A673 (cell line): Measurements from ENCODE around the gene MYLK4. TPM values are rescaled to one million over a fixed set of nuclear protein-coding genes. Genes with fewer than 3 reads are reported as not detected.

ENCODE experiments used
- BruUV-seq: library from RNA; stranded (reverse); fragments of 400-500 nt; replicated peaks from 2 replicates; lab custom pipeline; 2021; lab: Mats Ljungman, UMichigan
- CTCF ChIA-PET: fragments of 300-600 bp; sonication (Branson Sonifier 250); formaldehyde crosslinking; loops from one replicate; lab custom pipeline; 2022; ENCODE audit warnings: antibody characterized with exemption; lab: Charles Lee
- POLR2A ChIA-PET: fragments of 300-600 bp; sonication (Branson Sonifier 250); formaldehyde crosslinking; loops from one replicate; lab custom pipeline; 2022; ENCODE audit warnings: antibody characterized with exemption; ENCODE audit not compliant: low non-redundant PET; lab: Charles Lee
- DNase-seq: peaks from one replicate; pipeline ENCODE4 v3.0.0-alpha.2; 2015; ENCODE audit warnings: low spot score
- H3K27ac ChIP-seq: fragments of 200-600 bp; sonication (generic); 2 replicates; pipeline ENCODE4 v1.5.1; 2016; ENCODE audit warnings: mixed run types, low read depth, mild to moderate bottlenecking, mixed read lengths, antibody characterized with exemption, low read length; ENCODE audit not compliant: poor library complexity, severe bottlenecking
- H3K27me3 ChIP-seq: fragments of 200-600 bp; sonication (generic); replicated peaks from 2 replicates; pipeline ENCODE4 v1.6.1; 2017; ENCODE audit warnings: mixed run types, low read depth, mild to moderate bottlenecking, mixed read lengths, antibody characterized with exemption, low read length; ENCODE audit not compliant: insufficient read depth, poor library complexity
- H3K36me3 ChIP-seq: fragments of 200-600 bp; sonication (generic); 2 replicates; pipeline ENCODE4 v1.6.1; 2016; ENCODE audit warnings: mixed run types, mild to moderate bottlenecking, mixed read lengths, antibody characterized with exemption, low read length; ENCODE audit not compliant: insufficient read depth, poor library complexity, severe bottlenecking
- H3K4me1 ChIP-seq: fragments of 200-600 bp; sonication (generic); 2 replicates; pipeline ENCODE4 v1.6.1; 2017; ENCODE audit warnings: mixed run types, mild to moderate bottlenecking, mixed read lengths, antibody characterized with exemption, low read length; ENCODE audit not compliant: insufficient read depth, poor library complexity, severe bottlenecking
- H3K4me3 ChIP-seq: fragments of 200-600 bp; sonication (generic); 2 replicates; pipeline ENCODE4 v1.5.1; 2016; ENCODE audit warnings: low read depth, mixed run types, mild to moderate bottlenecking, mixed read lengths, low read length; ENCODE audit not compliant: poor library complexity, severe bottlenecking
- H3K9me3 ChIP-seq: fragments of 200-600 bp; sonication (generic); 2 replicates; pipeline ENCODE4 v1.6.1; 2016; ENCODE audit warnings: mixed run types, low read depth, mild to moderate bottlenecking, mixed read lengths, antibody characterized with exemption, low read length; ENCODE audit not compliant: poor library complexity, severe bottlenecking
- CTCF ChIP-seq: fragments of 300-800, 200-600 bp; sonication (generic); conservative IDR thresholded peaks from 2 replicates; pipeline ENCODE4 v1.5.1; 2017; ENCODE audit warnings: low read depth, mild to moderate bottlenecking, antibody characterized with exemption, low read length, moderate library complexity, mixed read lengths
- EZH2 ChIP-seq: fragments of 200-600 bp; sonication (generic); IDR thresholded peaks from 2 replicates; pipeline ENCODE4 v1.6.1; 2017; ENCODE audit warnings: borderline replicate concordance, low read depth, mild to moderate bottlenecking, mixed read lengths, antibody characterized with exemption, low read length; ENCODE audit not compliant: poor library complexity, severe bottlenecking
- intact Hi-C: fragments of 100-400 bp; cut with micrococcal nuclease; formaldehyde crosslinking; loops from one replicate; pipeline ENCODE4 v1.10.0; 2022; ENCODE audit not compliant: unreplicated experiment
- total RNA-seq: library from RNA; stranded (reverse); gene quantifications from 2 replicates; pipeline ENCODE4 v1.2.3, GENCODE V29; 2021

MYLK4 gene
- total RNA-seq, 1 experiment from 2014 or later: 0.39 TPM

DNA sequence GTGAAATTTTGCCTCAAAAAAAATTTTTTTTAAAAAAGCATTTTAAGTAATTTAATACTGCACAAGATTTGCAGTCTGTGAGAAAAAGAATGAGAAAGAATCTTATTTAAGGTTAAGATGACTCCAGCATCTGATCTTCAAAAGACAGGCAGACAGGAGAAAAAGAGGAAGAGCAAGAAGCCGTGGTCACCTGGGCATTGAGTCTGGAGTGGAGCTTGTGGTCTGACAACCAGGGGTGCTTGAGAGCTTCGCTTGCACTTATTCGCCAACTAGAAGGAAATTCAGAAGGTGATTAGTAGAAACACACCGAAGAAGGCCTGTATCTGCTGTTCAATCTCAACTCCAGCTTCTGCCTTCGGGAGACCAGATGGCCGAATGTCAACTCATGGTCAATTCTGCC lies 75.9 kb downstream of the MYLK4 start:
- intact Hi-C loops: no loop called here
- BruUV-seq: no TSS peak
- H3K36me3 ChIP-seq: no peaks in the 10 kb centered on the region
- no peak overlapping the region for H3K4me3 ChIP-seq
- ChIA-PET POLR2A (no interaction called here), CTCF (no interaction called here)
- TF ChIP-seq EZH2 (no peak), CTCF (no peak)
- no peaks in the 10 kb centered on the region for H3K9me3 ChIP-seq
- no peaks in the 10 kb centered on the region for H3K27me3 ChIP-seq
- no peak for DNase-seq
- no peaks in the 10 kb centered on the region for H3K4me1 ChIP-seq
- H3K27ac ChIP-seq: no peak overlapping the region

DNA sequence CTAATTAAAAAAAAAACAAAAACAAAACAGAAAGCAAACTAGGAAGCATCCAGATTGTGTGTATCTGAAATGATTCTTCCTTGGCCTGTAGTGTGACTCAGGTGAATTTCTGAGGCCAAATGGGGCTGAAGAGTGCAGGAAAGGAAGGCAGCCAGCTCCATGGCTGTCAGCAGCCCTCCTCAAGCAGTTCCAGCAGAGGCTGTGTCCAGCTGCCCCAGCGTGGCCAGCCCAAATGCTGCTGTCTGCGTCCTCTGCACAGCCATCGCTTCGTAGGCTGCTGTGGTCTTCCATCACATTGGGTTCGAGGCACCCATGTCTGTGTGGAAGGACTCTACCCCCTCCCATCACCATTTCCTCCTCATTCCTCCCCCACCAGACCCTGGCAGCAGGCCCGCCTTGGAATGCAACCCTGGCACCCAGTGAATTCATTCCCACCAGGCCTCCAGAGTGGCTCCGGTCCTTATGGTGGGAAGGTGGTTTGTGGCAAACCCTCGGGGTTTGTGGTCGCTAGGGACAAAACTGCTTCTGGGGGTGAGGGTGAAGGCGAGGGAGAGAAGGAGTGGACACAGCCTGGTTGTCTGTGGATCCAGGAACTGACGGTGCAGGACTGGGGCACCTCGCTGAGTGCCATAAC lies 81.5 kb downstream of the MYLK4 start:
- POLR2A ChIA-PET: no interaction called here
- H3K4me1 ChIP-seq: peaks cover 15% of the 10 kb centered on the region
- no peak for TF ChIP-seq CTCF
- TF ChIP-seq EZH2: no peak
- no peak overlapping the region for H3K4me3 ChIP-seq
- H3K9me3 ChIP-seq: no peaks in the 10 kb centered on the region
- intact Hi-C loops: no loop called here
- CTCF ChIA-PET: no interaction called here
- no peaks in the 10 kb centered on the region for H3K36me3 ChIP-seq
- no TSS peak for BruUV-seq
- H3K27ac ChIP-seq: no peak overlapping the region
- H3K27me3 ChIP-seq: no peaks in the 10 kb centered on the region
- no peak for DNase-seq

- Histone ChIP-seq H3K9me3 (no peaks in the 10 kb centered on the region), H3K27ac (no peak overlapping the region), H3K27me3 (no peaks in the 10 kb centered on the region), H3K4me3 (no peak overlapping the region), H3K36me3 (no peaks in the 10 kb centered on the region), H3K4me1 (peaks cover 15% of the 10 kb centered on the region)
- no peak for TF ChIP-seq CTCF
- TF ChIP-seq EZH2: no peak
- BruUV-seq: no TSS peak
- POLR2A ChIA-PET: no interaction called here
- intact Hi-C loops: no loop called here
- no peak for DNase-seq
- CTCF ChIA-PET: no interaction called here
Measured at GRCh38 chr6:2667617-2668016, 83.1 kb downstream of the MYLK4 start.
